VCaP (cell line): ENCODE measurements around the gene SERPINB8.
A peak's percentile ranks its signal among the peaks of the same experiment; 100 is the strongest.

Source experiments
- H3K27ac ChIP-seq: fragments of 450-650 bp; 2 replicates; pipeline ENCODE4 v1.5.1; 2017
- TF ChIP-seq, protein P1 (sequence below): fragments of 450-650 bp; conservative IDR thresholded peaks from 2 replicates; pipeline ENCODE4 v1.5.1; 2017; ENCODE audit warnings: mild to moderate bottlenecking, moderate library complexity

SERPINB8 gene

DNA sequence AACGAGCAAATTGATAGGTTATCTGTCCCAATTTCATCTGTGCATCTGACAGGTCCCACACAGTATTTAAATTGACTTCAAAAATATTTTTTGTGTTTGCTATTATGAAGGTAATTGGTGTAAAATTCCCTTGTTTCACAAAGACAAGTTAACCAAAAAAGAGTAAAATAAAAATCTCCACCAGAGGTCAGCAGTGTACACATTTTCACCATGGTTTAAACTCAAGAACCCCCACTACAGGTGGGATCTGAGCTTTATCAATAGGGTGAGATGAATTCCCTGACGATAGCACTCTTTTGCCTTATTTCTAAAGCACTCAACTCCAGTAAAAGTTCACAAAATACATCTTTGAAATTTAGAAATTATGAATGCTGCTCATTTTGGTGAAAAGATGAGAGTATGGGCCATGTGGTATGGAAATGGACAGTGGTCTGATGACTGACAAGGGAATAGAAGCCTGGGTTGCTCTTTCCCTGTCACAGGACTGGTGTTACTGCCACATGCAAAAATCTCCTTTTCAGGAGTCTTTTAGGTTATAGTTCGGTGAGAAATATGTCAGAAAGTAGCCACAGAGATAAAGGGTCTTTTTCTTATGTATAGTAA, 68.0 kb downstream of the SERPINB8 start:
- no peak overlapping the region for H3K27ac ChIP-seq
- TF ChIP-seq, protein P1, sequence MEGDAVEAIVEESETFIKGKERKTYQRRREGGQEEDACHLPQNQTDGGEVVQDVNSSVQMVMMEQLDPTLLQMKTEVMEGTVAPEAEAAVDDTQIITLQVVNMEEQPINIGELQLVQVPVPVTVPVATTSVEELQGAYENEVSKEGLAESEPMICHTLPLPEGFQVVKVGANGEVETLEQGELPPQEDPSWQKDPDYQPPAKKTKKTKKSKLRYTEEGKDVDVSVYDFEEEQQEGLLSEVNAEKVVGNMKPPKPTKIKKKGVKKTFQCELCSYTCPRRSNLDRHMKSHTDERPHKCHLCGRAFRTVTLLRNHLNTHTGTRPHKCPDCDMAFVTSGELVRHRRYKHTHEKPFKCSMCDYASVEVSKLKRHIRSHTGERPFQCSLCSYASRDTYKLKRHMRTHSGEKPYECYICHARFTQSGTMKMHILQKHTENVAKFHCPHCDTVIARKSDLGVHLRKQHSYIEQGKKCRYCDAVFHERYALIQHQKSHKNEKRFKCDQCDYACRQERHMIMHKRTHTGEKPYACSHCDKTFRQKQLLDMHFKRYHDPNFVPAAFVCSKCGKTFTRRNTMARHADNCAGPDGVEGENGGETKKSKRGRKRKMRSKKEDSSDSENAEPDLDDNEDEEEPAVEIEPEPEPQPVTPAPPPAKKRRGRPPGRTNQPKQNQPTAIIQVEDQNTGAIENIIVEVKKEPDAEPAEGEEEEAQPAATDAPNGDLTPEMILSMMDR = peak; percentile 77
